GM18498 (cell line): ENCODE data around the gene CDH11.

Experiments
- ATAC-seq: cut with Tn5 transposase; IDR thresholded peaks from one replicate; pipeline ENCODE4 v1.9.1; 2021; ENCODE audit warnings: mild to moderate bottlenecking, moderate library complexity; ENCODE audit not compliant: unreplicated experiment

Gene CDH11

DNA sequence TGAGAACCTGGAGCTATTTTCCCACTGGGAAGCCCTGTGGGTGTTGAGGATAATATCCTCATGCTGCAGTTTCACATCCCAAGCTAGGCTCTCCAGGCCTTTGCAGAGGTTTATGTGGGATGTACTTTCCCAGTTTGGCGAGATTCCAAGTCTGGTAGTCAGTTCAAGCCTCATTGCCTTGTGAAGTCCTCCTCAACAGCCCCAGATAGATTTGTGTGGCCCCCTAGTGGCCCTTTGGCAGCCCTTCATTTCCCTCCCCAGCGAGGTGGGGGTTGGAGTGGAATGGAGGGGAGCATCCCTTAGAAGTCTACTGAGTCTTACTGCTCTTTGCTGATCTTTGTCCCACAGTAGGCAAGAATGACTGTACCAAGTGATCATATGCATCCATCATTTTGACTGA, 137.9 kb downstream of the CDH11 start:
- ATAC-seq = no peak

DNA sequence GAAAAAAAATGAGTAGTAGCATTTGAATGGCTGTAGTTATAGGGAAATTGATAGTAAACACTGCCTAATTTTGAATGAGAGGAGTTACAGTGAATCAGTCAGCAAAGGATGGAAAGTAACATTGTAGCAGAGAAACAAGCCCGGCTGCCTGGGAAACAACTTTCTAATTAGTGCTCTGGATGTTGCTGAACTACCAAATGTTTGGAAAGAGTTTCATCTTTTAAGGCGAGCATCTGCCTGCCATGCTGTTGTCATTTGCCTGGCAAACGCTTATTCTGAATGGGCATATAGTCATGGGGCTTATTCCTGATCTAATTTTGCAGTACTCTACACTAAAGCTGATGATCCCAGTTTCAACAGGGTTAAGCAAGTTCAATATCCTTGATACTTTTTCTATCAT, 138.6 kb downstream of the CDH11 start:
- no peak for ATAC-seq

DNA sequence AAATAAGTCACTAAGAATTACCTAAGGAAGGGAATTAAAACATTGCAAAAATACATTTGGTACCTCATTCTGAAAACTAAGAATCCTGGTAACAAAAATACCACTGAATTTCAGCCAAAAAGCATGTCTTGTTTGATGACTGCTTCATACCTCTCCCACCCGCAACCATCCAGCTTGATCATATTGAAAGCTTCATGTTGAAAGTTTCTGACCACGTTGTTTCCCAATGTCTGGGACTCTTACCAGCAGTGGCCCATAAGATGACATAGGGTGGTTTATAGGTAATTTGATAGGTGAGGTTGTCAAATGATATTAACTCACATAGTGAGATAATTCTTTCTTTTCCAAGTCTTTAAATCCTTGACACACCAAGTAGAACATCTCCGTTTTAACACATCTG, 139.3 kb downstream of the CDH11 start:
- no peak for ATAC-seq

DNA sequence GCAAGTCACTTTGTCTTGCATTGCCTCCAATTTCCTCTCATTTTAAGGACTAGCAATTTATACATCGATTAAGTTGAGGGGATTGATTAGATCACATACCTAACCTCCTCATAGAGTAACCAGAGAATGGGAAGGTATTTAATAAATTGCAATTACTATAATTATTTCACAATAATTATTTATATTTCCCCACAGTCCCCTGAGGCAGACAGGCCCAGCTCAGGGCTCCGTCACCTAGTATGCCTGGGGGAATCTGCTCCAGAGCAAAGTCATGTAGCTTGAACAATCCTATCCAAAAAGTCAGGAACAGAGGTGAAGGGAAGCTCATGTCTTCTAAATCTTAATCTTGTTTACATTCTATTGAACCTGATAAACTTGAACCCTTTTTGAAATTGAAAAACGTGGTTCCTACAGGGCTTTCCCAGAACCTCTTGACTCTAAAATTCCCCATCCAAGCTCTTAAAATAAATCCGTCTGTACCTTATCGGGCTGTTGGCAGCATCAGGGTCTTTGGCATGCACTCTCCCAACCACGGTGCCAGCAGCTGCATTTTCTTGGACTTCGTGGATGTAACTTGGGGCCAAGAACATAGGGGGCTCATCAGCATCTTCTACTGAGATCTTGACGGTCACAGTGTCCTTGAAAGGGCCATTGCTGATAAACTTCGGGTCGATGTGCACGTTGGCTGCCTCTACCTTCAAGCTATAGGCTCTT, 140.1 kb downstream of the CDH11 start:
- no peak for ATAC-seq

DNA sequence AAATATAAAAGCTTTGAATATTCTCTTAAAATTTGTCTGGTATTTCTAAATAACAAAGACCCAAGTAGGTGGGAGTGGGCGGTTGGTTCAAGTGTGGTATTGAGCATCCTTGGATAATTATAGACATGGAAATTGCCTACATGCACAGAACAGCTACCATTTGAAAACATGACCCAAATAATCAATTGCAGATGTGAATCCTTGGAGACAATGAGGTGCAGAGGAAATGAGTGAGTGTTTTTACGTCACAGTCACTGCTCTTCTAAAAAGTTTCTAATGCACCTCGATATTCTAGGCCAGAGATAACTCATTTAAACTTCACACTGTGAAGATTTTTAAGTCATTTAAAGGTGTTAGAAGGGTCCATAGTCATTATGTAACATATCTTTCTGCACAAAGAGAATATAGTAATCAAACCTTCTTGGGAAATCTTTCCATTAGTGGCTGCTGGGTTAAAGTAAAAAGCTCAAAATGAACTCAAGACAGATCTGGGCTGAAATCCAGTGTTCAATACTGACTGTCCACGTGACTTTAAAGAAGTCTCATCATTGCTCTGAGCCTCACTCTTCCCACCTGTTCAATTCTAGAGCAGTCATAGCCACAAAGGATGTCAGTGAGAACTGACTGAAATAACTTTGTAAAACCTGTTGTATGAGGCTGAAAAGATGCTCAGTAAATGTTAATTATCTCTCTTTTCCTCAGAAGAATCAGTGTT, 144.5 kb downstream of the CDH11 start:
- no peak for ATAC-seq

DNA sequence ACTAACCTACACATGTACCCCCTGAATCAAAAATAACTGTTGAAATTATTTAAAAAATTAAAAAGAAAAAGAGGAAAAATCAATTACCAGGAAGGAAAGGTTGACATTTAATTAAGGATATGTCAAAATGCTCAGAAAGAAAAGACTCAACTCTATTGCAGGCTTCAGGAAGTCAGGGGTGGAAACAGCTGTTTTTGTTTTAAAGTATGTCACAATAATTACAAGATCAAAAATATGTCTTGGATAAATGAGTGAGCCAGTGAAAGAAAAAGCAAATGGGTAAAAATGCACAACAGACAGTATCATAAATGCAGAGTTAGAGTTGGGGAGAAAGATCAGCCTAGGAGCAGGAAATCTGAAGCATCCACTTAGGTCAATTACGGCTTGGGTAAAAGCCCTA, 146.0 kb downstream of the CDH11 start:
- no peak for ATAC-seq

DNA sequence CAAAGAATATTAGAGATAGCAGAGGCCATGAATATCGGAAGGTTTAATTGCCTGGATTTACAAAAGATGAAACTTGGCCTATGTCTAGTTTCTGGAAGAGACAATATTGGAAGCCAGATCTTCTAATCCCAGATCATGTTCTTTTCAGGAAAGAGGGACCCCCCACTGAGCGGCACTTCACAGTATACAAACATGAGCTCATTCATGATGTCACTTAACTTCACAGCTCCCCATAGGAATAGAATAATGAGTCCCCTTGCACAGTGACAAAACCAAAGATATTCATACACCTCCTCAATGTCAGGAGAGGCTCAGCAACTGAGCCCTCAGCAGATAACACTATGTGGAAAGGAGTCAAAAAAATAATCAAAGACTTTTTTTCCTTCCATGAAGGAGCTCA, 147.5 kb downstream of the CDH11 start:
- ATAC-seq = no peak

DNA sequence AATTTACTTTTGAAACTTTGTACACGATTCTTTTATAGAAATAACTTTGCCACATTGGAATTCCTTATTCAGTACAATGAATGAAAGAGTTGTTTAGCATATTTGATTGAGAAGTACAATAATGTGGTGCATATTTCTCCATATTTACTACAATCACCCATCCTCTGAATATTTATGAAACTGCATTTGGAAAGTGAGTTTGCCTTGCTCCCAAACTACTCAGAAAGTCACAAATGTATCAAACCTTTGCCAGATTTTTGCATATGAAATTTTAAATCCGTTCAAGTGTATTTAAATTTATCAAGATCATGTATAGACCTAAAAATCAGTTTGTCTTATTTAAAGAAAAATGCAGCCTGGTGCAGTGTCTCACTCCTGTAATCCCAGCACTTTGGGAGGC, 148.7 kb downstream of the CDH11 start:
- ATAC-seq = no peak

DNA sequence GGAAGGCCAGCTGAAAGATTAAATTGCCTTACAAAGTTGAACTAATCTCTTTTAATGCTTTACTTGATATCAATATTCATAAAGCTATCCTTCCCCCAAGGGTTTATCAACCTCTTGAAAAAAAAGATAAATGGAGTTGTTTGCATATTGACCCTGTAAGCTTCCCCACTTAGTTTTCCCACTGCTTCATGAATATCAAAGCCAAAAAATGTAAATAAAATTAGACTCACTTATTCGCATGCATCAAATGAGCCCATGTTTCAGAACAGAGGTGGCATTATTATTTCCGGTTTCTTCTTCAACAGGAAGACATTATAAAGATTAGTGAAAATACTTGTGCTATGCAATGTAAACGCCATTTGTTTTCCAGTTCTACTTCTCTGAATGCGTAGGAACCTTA, 150.7 kb downstream of the CDH11 start:
- no peak for ATAC-seq

DNA sequence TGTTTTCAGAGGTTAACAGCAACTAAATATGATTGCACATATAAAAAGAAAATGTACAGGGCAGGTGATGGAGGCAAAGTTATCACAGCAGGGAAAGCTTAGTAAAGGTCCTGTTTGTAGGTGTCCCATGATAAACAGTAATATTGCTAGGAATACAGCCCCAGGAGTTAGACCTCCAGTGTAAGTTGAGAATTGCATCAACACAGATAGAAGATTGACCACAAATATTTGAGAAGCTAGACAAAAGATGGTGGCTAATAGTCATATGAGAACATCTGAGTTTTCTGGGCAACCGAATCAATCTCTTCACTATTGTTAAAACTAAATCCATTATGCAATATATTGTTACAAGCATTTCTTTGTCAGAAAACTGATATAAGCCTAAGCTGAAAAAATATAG, 152.6 kb downstream of the CDH11 start:
- no peak for ATAC-seq

DNA sequence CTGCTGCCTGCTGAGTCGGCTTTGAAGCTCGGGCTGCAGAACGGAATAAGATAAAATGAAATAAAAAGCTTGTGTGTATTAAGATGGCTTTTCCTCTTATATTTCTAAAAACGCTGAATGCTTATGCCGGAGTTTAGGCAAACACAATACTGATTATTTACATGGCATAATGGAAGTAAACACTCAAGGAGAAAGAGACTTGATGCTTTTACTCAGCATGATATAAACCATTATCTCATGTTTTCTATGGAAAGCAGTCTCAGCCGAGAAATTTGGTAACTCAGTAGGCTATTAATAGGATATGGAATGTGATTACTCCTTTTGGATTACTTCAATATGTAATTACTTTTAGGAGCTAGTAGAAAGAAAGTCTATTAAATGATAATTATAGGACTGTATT, 153.3 kb downstream of the CDH11 start:
- no peak for ATAC-seq

DNA sequence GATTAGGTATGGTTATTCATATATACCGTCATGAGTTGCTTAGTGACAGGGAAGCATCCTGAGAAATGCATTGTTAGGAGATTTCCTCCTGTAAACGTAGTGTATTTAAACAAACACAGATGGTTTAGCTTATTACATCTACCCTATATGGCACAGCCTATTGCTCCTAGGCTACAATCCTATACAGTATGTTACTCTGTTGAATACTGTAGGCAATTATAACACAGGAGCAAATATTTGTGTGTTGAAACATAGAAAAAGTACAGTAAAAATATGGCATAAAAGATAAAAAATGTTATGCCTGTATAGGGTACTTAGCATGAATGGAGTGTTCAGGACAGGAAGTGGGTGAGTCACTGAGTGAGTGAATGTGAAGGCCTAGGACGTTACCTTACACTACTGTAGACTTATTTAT, 157.7 kb downstream of the CDH11 start:
- no peak for ATAC-seq

DNA sequence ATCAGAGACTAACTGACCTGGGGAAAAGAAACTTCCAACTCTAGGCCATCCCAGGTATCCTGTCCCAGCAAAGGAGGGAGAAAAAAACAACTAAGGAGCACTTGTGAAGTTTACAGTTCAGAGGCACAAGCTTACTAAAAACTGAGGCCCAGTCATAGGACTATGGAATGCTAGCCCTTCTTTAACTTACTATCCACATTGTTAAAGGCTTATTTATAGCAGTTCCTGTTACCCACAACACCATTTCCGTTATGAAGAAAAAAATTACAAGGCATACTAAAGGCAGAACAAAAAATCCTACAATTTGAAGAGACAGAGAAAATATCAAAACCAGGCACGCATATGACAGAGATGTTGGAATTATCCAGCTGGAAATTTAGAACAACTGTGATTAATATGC, 159.1 kb downstream of the CDH11 start:
- ATAC-seq = no peak

DNA sequence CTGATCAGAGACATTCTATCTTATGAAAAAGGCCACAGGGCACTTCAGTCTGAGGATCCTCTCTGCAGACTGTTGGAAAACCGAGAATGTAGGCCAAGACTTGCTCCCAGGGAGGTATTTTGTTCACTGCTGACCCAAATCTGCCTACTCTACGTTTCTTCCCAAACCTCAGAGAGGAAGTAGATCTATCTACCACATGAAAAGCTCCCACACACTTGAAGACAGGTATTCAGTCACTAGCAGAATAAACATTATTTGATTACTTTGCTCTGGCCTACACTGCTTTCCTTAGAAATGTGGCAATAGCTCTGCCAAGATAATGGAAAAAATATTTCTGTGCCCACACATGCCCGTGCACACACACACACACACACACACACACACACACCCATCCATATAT, 164.6 kb downstream of the CDH11 start:
- no peak for ATAC-seq

DNA sequence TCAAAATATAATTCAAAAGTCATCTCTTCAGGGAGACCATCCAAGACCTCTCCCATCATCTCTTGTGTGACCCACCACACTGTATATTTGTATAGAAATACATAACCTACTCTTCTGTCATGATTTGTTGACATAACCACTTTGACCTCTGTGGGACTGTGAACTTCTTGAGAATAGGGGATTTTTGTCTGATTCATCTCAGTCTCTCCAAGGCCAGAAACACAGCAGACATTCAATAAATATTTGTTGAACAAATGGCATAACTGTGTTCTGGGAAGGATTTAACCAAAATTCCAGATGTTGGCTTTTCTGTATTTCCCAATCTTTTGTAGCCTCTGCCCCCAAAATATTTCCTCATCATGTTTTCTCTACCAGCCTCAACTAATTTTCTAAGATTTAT, 169.7 kb downstream of the CDH11 start:
- no peak for ATAC-seq

DNA sequence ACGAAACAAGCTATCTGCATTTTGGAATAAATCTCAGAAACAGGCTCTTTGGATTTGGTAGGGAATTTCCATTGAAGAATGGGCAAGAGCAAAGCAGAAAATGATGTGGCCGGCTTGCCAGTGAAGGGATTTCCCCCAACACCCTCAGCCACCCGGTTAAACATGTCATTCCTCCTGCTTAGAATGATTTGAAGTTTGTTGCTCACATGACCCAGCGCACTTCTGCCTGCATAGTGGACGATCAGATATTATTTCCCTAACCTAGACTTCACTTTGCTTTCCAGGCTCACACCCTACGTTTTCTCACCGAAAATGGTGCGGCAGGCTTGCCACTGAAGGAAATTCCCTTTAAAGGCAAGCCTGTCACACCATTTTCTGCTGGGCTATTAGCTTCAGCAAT, 170.7 kb downstream of the CDH11 start:
- no peak for ATAC-seq

DNA sequence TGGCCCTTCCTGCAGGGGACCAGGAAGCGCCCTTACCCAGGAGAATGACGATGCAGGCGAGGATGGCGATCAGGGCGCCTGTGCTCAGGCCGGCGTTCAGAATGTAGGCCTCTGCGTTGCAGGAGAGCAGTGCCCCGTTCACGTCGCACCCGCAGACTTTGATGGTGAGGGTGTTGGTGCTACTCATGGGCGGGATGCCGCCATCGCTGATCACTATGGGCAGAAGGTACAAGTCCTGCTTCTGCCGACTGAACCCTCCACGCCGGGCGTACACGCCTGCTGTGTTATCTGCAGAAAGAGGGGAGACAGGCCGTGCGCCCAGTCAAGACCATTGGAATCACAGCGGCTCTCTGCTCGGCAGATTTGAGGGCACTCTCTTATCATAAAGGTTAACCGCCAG, 171.1 kb downstream of the CDH11 start:
- ATAC-seq = no peak

DNA sequence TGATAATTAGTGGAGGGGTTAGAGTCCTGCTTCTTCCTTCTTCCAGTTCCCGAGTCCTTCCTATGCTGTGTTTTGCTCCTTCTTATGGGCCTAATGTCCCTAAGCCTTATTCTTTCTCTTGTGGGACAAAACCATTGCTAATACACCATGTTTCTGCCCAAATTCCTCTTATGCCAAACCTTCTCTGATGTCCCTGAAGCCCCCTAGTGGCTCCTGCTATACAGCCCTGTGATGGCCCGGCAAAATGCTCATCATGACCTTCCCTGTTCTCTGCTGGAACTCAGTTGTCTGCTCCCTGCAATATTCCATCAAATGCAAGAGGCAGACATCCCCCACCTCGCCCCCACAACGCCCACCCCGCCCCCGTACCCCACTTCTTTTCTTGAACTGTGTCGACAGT, 171.6 kb downstream of the CDH11 start:
- ATAC-seq = no peak

DNA sequence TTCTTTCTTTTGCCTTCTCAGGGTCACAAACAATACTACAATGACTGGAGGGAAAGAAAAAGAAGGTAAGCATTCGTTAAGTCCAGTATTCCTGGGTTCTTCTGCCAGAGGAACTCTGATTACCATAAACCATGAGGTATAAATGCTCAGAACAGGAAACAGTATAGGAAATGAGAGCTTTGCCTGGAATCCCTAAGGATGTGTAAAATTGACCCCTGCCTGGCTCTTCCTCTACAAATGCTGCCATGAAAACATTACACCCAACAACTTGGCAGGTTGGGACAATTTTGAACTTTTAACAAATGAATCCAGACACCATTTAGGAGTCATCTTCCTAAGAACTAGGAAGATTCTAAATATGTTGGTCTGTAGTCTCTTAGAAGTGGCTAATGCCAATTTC, 173.8 kb downstream of the CDH11 start:
- ATAC-seq = no peak

DNA sequence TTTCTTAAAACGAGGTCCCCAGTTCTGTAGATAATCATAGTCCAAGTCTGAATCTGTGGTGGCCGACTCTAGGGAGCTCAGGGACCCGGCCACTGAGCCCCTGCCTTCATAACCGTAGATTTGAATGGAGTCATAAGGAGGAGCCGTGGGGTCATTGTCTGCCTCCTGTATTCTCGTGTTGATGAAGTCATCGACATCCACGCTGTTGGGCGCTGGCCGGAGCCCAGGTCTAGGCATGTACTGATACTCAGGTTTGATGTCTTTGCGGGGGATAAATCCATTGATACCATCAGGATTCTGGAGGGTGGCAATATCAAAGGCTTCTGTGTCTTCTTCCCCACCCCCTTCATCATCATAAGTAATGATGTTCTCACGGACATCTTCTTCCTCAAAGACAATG, 174.2 kb downstream of the CDH11 start:
- no peak for ATAC-seq

DNA sequence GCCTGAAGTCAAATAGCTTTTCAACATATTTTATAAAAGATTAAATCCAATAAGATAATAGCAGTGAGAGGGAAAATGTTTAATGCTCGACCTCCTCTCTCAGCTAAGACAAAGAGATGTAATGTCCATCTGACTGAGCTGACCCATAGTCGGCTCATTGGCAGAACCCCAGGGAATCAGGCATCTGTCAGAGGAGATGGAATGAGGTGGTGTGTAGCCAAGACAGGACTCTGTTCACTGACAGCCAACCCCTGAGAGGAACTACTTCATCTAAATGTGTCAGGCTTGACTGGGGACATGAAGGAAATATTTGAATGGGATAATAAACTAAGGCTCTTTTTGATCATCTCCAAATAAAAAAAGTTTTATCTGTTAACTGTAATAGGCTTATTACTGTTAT, 188.0 kb downstream of the CDH11 start:
- ATAC-seq = no peak

DNA sequence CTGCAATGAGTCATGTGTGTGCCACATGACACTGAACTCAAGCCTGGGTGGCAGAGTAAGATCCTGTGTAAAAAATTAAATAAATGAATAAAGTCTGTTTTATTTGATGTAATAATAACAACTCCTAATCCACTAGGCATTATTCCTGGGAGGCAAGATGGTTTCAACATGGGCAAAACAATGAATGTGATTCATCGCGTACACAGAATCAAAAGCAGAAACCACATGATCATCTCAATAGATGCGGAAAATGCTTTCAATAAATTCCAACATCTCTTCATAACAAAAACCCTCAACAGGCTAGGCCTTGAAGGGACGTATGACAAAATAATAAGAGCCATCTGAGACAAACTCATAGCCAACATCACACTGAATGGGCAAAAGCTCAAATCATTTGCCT, 195.4 kb downstream of the CDH11 start:
- no peak for ATAC-seq

DNA sequence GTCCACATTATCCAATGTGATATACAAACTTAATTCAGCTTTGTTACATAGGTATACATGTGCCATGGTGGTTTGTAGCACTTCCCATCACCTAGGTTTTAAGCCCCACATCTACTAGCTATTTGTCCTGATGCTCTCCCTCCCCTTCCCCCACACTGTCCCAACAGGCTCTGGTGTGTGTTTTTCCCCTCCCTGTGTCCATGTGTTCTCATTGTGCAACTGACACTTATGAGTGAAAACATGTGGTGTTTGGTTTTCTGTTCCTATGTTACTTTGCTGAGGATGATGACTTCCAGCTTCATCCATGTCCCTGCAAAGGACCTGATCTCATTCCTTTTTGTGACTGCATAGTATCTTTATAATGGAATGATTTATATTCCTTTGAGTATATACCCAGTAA, 196.7 kb downstream of the CDH11 start:
- no peak for ATAC-seq
